ENCODE measurements around the gene ADAM12. TPM values are rescaled to one million over a fixed set of nuclear protein-coding genes. Genes with fewer than 3 reads are reported as not detected.

ADAM12 gene
- total and polyA plus RNA-seq, 2 of the 13 experiments (the other 11 are each of a cell fraction or from before 2014, with no cell fraction given), result not detected

DNA sequence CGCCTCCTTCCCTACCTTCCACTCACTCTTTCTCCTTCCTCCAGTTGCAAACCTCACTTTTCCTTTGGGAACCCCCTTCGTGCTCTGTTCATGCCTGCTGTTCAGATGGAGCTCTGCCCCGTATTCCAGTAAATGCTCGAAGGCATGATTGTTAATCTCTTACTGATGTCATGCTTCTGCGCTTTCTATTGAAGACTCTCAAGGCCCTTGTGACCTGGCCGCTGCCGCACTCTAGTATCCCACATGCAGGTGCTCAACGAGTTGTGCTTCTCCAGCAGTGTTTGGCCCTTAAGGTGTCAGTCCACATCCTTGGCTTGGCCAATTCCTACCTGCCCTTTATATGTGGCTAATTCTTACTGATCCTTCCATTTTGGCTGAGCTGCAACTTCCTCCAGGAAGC, 158.6 kb downstream of the ADAM12 start:
- no peaks in the 10 kb centered on the region for H4K20me1 ChIP-seq (ENCODE audit: insufficient read depth, low read length)
- no peak overlapping the region for H3K4me3 ChIP-seq (replicated peaks in 1 of 3; ENCODE audit: insufficient read depth in 1 of 3, low read depth in 2 of 3, low read length in 3 of 3)
- FAIRE-seq, result no peak
- intact Hi-C loops (cut with micrococcal nuclease; ENCODE audit: unreplicated experiment) (no loop called here), in situ Hi-C loops (cut with HindIII; ENCODE audit: extremely low pct_ligation_motif_present, low pct_unique_long_range_greater_than_20kb) (no loop called here)
- no peaks in the 10 kb centered on the region for H3K36me3 ChIP-seq (replicated peaks in 1 of 2; ENCODE audit: control insufficient read depth in 1 of 2, insufficient read depth in 2 of 2, low read length in 2 of 2)
- CTCF ChIA-PET (ENCODE audit: low intra/inter-chr PET ratio, low total read pairs), result no interaction called here
- DNase-seq (ENCODE audit: low spot score), result no peak
- peak; percentile 6 for TF ChIP-seq HNRNPK (IDR thresholded peaks at IDR 0.05; ENCODE audit: low read depth, low read length, poor library complexity, severe bottlenecking)
- TF ChIP-seq SYNCRIP (IDR thresholded peaks at IDR 0.05; ENCODE audit: insufficient read depth, low read depth, low read length), result no peak
- H3K9me3 ChIP-seq (ENCODE audit: low read length), result no peaks in the 10 kb centered on the region
- no peak overlapping the region for H3K4me2 ChIP-seq (ENCODE audit: low read depth, low read length)
- POLR2A ChIA-PET, result no interaction called here
- ATAC-seq, result no peak
- WGBS (ENCODE audit: low lambda C conversion rate), result 18% methylated on average over 8 of the region's 8 CpGs
- peaks cover 0 to 31% of the 10 kb centered on the region in 2 experiments; a peak in 3 of 5 replicates for H3K27me3 ChIP-seq (ENCODE audit: control insufficient read depth in 1 of 2, insufficient read depth in 2 of 2, low read length in 2 of 2)
- no TSS peak for BruUV-seq (replicated peaks)
- H3K9ac ChIP-seq (ENCODE audit: insufficient read depth, low read depth, low read length), result no peak overlapping the region
- no peak overlapping the region for H3K27ac ChIP-seq (ENCODE audit: extremely low read length, insufficient read depth, low read length)
- H3K4me1 ChIP-seq (ENCODE audit: insufficient read depth, low read length), result no peaks in the 10 kb centered on the region
- no peaks in the 10 kb centered on the region for H3K79me2 ChIP-seq (ENCODE audit: insufficient read depth, low read length)
- no peak overlapping the region for H2AFZ ChIP-seq (ENCODE audit: low read length)

DNA sequence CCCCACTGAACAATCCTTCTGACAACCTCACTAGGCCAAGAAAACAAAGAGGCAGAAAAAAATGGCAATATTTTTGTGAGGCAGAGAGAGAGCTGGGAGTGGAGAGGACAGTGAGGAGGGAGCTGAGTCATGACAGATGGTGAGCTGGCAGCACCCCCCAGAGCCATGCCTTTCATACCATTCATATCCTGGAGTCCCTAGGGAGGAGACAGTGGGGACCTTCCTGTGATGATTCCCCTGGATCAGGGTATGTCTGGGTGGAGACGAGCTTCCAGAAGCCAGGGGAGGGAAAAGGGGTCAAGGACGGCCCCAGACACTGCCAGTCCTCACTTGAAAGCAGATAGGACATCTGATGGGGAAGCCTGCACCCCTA, 160.5 kb downstream of the ADAM12 start:
- intact Hi-C loops (cut with micrococcal nuclease; ENCODE audit: unreplicated experiment), result no loop called here
- H3K4me1 ChIP-seq (ENCODE audit: insufficient read depth, low read length), result no peaks in the 10 kb centered on the region
- in situ Hi-C loops (cut with HindIII; ENCODE audit: extremely low pct_ligation_motif_present, low pct_unique_long_range_greater_than_20kb), result no loop called here
- H3K27ac ChIP-seq (ENCODE audit: extremely low read length, insufficient read depth, low read length), result no peak overlapping the region
- FAIRE-seq, result no peak
- ATAC-seq, result no peak
- H3K36me3 ChIP-seq (replicated peaks in 1 of 2; ENCODE audit: control insufficient read depth in 1 of 2, insufficient read depth in 2 of 2, low read length in 2 of 2), result no peaks in the 10 kb centered on the region
- ChIA-PET POLR2A (no interaction called here), CTCF (ENCODE audit: low intra/inter-chr PET ratio, low total read pairs) (no interaction called here)
- peaks cover 0 to 21% of the 10 kb centered on the region in 2 experiments; a peak in 2 of 5 replicates for H3K27me3 ChIP-seq (ENCODE audit: control insufficient read depth in 1 of 2, insufficient read depth in 2 of 2, low read length in 2 of 2)
- TF ChIP-seq ZNF441 (CRISPR knock-in tag; IDR thresholded peaks at IDR 0.05; ENCODE audit: borderline replicate concordance) (no peak), SUZ12 (IDR thresholded peaks at IDR 0.05; ENCODE audit: low read depth, low read length) (no peak), ASH2L (IDR thresholded peaks at IDR 0.05; ENCODE audit: insufficient read length, low read depth, low read length) (no peak), YEATS2 (CRISPR knock-in tag; IDR thresholded peaks at IDR 0.05; ENCODE audit: borderline replicate concordance) (no peak), ZMYM2 (CRISPR knock-in tag; IDR thresholded peaks at IDR 0.05) (no peak), HOXA5 (CRISPR knock-in tag; IDR thresholded peaks at IDR 0.05) (no peak), HOXD1 (CRISPR knock-in tag; IDR thresholded peaks at IDR 0.05) (no peak), ZSCAN31 (CRISPR knock-in tag; IDR thresholded peaks at IDR 0.05; ENCODE audit: low read depth) (no peak), ZNF879 (CRISPR knock-in tag; IDR thresholded peaks at IDR 0.05) (no peak)
- WGBS (ENCODE audit: low lambda C conversion rate), result 0% methylated on average over 1 of the region's 2 CpGs
- no peaks in the 10 kb centered on the region for H4K20me1 ChIP-seq (ENCODE audit: insufficient read depth, low read length)
- H3K9me3 ChIP-seq (ENCODE audit: low read length), result no peaks in the 10 kb centered on the region
- no peak overlapping the region for H3K9ac ChIP-seq (ENCODE audit: insufficient read depth, low read depth, low read length)
- no peak overlapping the region for H3K4me2 ChIP-seq (ENCODE audit: low read depth, low read length)
- no peaks in the 10 kb centered on the region for H3K79me2 ChIP-seq (ENCODE audit: insufficient read depth, low read length)
- no peak overlapping the region for H2AFZ ChIP-seq (ENCODE audit: low read length)
- no peak overlapping the region for H3K4me3 ChIP-seq (replicated peaks in 1 of 3; ENCODE audit: insufficient read depth in 1 of 3, low read depth in 2 of 3, low read length in 3 of 3)
- no peak for DNase-seq (ENCODE audit: low spot score)
- no TSS peak for BruUV-seq (replicated peaks)
